HL-60/S4 (cell line): ENCODE results near the gene GANC.
"Not testable (repeated sequence)": the region's sequence is repeated elsewhere in the genome, so short reads cannot be mapped to it uniquely, and the experiment has no call there.

Source experiments
- in situ Hi-C: fragments of 300-500 bp; cut with MboI; formaldehyde crosslinking; loops from 2 replicates; pipeline ENCODE4 v1.14.3; 2022; ENCODE audit warnings: low sequenced_read_pairs

GANC gene, protein sequence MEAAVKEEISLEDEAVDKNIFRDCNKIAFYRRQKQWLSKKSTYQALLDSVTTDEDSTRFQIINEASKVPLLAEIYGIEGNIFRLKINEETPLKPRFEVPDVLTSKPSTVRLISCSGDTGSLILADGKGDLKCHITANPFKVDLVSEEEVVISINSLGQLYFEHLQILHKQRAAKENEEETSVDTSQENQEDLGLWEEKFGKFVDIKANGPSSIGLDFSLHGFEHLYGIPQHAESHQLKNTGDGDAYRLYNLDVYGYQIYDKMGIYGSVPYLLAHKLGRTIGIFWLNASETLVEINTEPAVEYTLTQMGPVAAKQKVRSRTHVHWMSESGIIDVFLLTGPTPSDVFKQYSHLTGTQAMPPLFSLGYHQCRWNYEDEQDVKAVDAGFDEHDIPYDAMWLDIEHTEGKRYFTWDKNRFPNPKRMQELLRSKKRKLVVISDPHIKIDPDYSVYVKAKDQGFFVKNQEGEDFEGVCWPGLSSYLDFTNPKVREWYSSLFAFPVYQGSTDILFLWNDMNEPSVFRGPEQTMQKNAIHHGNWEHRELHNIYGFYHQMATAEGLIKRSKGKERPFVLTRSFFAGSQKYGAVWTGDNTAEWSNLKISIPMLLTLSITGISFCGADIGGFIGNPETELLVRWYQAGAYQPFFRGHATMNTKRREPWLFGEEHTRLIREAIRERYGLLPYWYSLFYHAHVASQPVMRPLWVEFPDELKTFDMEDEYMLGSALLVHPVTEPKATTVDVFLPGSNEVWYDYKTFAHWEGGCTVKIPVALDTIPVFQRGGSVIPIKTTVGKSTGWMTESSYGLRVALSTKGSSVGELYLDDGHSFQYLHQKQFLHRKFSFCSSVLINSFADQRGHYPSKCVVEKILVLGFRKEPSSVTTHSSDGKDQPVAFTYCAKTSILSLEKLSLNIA (N-terminal part only)

GRCh38 chr15:42272939-42273899, at the start of gene GANC, which contains the start of gene TMEM87A:
GANC (plus strand) TSS chr15:42273201; CDS start chr15:42274482, 1,281 bp downstream.
TMEM87A (minus strand) TSS chr15:42273433; CDS start chr15:42273398, 35 bp downstream.
- in situ Hi-C loops = no loop called here

- in situ Hi-C loops = no loop called here
Measured at GRCh38 chr15:42226648-42227047, 46.4 kb upstream of the GANC start.

- in situ Hi-C loops = no loop called here
Measured at GRCh38 chr15:42228036-42228435, 45.0 kb upstream of the GANC start.

GRCh38 chr15:42228981-42229380, 44.0 kb upstream of the GANC start:
- in situ Hi-C loops = not testable (repeated sequence)

- in situ Hi-C loops = no loop called here
Measured at GRCh38 chr15:42231088-42231487, 41.9 kb upstream of the GANC start.

- in situ Hi-C loops = no loop called here
Measured at GRCh38 chr15:42232606-42233005, 40.4 kb upstream of the GANC start.

DNA sequence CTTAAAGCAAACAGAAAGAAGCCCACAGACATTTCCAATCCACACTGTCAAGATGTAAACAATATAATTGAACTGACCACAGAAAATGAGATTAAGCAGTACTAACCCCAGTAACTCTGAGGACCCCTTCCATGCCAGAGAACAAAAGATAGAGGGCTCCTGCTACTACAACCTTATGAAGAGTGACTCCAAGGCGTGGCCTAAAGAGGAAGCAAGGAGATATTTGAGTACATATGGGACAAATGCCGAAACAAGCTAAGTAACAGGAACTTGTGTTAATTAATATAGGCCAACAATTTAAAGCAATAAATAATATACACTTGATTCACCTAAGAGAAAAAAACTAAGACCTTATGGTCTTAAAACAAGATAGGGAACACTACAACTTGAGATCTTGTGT, 39.9 kb upstream of the GANC start:
- in situ Hi-C loops = no loop called here

GRCh38 chr15:42239528-42240182, 33.3 kb upstream of the GANC start:
- in situ Hi-C loops = no loop called here

GRCh38 chr15:42240823-42241222, 32.2 kb upstream of the GANC start:
- in situ Hi-C loops = no loop called here

DNA sequence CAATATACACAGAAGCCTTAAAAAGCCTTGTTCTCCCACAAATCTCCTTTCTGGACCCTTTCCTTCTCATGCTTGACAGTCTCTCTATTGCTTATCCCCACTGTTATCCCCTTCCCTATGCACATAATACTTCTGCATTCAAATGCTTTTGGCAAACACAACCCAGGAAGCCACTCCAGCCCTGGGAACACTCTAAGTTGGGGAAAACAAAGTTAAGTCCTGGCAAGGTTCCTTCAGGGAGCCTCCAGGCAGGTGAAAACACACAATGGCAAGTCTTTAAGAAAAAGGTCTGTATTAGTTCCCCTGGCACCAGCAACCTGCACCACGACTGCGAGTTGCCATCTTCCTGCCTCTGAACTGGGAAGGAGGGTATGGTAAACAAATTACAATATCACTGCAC, 19.7 kb upstream of the GANC start:
- in situ Hi-C loops = no loop called here

- in situ Hi-C loops = no loop called here
Measured at GRCh38 chr15:42264795-42265194, 8.2 kb upstream of the GANC start.

DNA sequence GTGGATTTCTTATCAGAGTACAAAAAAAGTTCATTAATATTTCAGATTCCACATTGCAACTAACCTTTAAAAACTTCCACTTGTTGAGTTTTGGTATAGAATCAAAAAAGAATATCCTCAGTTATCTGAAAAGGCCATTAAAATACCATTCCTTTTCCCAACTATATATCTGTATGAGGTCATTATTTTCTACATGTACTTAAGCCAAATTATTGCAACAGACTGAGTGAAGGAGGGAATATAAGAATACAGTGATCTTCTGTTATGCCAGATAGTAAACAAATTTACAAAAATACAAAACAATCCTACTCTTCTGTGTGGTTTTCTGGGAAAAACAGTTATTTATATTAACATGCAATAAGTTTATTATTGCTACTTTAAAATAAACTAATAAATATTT, 5.7 kb upstream of the GANC start:
- in situ Hi-C loops = no loop called here

GRCh38 chr15:42270551-42270950, 2.5 kb upstream of the GANC start:
- in situ Hi-C loops = no loop called here

- in situ Hi-C loops = no loop called here
Measured at GRCh38 chr15:42270996-42271395, 2.0 kb upstream of the GANC start.

- in situ Hi-C loops = no loop called here
Measured at GRCh38 chr15:42273900-42274701, 1.1 kb downstream of the GANC start.

GRCh38 chr15:42274702-42274989, 1.6 kb downstream of the GANC start:
- in situ Hi-C loops = no loop called here

GRCh38 chr15:42275780-42276391, 2.9 kb downstream of the GANC start:
- in situ Hi-C loops = no loop called here

DNA sequence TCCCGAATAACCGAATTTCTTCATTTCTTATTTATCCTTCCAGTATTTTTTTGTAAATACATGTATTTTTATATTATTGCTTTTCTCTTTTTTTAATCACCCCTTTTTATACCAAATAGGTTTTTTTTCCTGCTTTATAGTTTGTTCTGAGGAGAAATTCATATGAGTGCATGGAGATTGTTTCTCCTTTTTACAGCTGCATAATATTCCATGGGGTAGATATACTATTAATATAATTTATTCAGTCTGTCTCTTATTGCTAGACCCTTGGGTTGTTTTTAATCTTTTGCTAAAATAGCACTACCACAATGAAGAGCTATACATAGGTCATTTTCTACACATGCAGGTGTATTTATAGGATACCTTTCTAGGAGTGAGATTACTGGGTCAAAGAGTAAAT, 3.8 kb downstream of the GANC start:
- in situ Hi-C loops = no loop called here

DNA sequence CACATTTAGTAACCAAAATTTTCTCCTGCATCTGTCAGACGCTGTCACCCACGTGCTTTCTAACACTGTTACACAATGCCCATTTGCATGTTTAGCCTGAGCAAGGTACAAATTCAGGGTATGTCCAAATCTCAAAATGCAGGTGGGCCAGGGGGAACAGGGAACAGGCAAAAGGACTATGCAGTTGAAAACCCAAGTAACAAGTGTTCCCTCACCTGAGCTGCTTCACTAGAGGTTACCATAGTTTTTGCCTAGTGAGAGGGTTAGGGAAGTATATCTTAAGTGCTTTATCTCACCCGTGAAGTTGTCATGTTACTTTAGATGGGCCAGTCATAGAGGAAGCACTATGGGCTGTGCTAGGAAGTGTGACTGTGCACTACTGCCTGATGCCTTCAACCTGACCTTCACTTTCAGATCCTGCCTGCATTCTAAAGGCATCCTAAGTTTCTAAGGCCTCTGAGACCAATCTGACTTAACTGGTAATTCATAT, 6.3 kb downstream of the GANC start:
- in situ Hi-C loops = no loop called here
